NCI-H1417 treated with DMSO at 0.1 percent for 48 hours (cell line): ENCODE measurements around the gene CTTN.

Experiments used
- DNase-seq: peaks from one replicate; lab custom pipeline; 2025; lab: John Stamatoyannopoulos, UW

Gene CTTN

DNA sequence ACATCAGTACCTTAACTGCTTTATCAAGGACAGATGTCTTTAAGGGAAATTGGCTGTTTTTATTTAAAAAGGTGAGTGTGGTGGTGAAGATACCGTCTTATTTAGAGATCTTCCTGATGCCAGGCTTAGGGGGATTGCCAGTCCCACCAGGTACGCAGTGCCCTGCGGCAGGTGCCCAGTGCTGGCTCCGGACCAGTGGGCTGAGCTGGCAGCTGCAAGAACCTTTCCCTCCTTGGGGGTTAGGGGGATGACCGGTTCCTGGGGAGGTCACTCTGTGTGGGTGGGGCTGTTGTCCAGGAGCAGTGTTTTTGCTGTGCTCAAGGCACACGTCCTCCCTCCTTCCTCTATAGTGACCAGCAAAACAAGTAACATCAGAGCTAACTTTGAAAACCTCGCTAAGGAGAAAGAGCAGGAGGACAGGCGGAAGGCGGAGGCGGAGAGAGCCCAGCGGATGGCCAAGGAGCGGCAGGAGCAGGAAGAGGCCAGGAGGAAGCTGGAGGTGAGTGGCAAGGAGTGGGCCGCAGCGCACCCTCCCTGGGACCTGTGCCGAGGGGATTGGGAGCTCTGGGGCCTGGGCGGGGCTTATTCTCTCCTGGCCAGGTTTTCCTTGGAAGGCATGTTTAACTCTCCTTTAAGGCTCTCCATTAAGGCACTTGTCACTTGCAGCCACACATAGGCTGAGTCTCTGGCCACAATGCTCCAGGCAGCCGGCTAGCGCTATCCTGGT, 30.5 kb downstream of the CTTN start:
- DNase-seq: no peak

DNA sequence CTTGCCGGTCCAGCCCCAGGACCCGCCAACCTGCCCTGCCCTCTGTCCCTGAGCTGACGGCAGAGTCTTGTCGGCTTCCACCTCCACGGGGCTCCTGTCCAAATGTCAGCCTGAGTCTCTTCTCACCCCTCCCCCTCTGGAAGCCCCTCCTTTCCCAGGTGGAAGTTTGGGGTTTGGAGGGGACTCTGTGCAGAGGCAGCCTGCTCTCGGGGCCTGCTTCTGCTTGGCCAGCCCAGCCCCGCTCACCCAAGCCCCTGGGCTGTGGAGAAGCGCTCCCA, 31.0 kb downstream of the CTTN start:
- no peak for DNase-seq

GRCh38 chr11:70429724-70430521, 31.6 kb downstream of the CTTN start:
- no peak for DNase-seq

DNA sequence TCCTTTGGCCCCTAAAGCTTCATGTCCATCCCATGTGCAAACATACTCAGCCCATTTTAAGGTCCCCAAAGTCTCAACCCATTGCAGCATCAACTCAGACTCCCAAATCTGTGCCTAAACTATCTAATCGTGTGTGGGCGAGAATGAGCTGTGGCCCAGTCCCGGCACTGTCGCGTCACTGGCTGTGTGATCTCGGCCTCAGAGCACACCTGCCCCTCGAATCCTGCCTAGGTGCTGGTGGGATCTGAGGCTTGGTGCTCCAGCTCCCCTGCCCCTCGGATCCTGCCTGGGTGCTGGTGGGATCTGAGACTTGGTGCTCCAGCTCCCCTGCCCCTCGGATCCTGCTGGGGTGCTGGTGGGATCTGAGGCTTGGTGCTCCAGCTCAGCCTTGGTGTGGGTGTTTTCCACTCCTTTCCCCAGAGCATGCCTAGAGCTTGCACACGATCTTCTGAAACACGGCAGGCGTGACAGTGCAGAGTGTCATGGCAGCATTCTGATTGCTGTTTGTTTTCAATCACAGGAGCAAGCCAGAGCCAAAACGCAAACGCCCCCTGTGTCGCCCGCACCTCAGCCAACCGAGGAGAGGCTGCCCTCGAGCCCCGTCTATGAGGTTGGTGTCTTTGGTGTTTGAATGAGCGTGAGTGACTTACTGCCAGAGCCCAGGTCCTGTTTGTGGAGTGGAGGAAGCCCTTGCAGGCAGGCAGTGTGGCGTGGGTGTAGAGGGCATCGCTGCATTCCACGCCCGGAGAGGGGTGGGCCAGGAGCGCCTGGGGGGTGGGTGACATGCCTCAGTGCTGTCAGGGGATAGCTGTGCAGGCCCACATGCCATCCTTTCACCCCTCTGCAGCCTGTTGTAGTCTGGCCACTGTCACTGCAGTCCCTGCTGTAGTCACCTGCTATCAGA, 32.6 kb downstream of the CTTN start:
- no peak for DNase-seq

GRCh38 chr11:70431611-70432010, 33.3 kb downstream of the CTTN start:
- no peak for DNase-seq

GRCh38 chr11:70432065-70432464, 33.7 kb downstream of the CTTN start:
- DNase-seq: no peak

GRCh38 chr11:70432580-70432979, 34.3 kb downstream of the CTTN start:
- DNase-seq: no peak

DNA sequence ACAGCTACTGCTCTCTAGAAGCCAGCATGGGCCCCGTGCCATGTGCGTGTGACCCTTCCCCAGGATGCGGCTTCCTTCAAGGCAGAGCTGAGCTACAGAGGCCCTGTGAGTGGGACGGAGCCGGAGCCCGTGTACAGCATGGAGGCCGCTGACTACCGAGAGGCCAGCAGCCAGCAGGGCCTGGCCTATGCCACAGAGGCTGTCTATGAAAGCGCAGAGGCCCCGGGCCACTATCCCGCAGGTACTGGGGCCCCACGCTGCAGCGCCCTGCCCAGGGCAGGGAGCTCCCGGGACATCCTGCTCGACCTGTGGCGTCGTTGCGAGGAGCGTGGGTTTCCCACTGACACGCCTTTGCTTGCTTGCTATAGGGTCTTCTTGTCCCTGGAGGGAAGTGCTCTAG, 34.7 kb downstream of the CTTN start:
- DNase-seq: no peak

- no peak for DNase-seq
Measured at GRCh38 chr11:70433526-70433925, 35.2 kb downstream of the CTTN start.

DNA sequence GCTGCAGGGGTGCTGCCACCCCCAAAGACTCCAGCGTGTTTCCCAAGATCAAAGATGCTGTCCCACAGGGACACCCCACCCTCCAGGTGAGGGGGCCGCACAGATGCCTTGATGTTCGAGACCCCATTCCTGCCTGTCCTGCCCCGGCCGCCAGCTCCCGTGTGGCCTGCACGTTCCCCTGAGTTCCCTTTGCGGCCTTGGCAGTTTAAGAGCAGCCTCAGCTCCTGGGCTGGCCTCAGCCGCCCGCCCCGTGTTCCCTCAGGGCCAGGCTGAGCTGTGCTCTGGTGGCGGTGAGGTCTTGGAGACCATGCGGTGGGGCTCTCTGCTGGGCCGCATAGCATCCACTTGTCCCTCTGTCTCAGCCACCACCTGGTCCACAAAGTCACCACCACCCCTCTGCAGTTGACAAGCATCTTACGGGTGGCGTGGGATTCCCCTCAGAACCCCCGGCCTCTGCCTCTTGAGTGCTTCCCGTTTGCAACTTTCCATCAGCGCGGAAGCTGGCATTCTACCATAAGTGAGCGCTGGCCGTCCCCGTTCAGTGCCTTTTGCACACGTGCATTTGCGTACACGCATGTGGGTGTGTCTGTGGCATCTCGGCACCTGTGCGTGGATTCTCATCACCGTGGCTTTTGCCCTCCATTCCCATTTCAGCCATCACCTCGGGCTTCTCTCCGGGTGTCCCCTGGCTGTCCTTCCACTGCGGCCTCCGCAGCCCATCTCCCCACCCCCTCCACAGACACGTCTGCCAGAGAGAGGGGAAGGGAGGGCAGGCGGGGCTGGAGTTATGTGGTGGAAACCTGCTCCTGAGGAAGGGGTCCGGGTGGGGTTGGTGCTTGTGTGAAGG, 35.9 kb downstream of the CTTN start:
- DNase-seq: no peak

DNA sequence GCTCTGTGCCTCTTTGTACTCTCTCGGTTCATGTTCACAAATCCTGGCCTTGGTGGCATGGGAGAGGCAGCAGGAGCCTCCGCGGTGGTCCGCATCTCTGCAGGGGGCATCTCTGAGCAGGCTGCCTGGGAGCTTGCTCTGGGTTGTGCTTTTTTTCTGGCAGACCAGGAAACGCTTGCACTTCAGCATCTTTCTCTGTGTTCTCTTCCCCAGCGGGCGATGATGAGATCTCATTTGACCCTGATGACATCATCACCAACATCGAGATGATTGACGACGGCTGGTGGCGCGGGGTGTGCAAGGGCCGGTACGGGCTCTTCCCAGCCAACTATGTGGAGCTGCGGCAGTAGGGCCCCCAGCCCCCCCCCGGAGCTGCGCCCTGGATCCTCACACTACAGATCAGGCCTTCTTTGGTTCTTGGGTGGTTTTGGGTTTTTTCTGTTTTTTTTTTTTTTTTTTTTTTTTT, 36.5 kb downstream of the CTTN start:
- DNase-seq: no peak

DNA sequence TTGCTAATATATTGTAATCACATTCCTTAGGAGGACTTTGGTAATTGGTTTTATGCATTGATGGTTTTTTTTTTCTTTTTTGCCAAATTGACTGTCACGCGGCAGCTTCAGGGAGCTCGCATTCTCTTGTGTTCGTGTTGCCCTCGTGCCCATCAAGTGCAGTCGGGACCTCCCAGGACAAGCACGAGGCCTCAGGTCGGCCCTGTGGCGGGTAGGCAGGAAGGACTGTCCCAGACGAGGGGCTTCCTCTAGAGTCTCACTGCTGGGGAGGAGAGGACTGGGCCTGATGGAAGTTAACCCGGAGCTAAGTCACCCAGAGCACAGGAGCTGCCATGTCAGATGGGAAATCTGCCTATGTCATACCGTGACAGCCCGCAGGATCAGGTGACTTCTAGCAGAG, 37.0 kb downstream of the CTTN start:
- DNase-seq: no peak

DNA sequence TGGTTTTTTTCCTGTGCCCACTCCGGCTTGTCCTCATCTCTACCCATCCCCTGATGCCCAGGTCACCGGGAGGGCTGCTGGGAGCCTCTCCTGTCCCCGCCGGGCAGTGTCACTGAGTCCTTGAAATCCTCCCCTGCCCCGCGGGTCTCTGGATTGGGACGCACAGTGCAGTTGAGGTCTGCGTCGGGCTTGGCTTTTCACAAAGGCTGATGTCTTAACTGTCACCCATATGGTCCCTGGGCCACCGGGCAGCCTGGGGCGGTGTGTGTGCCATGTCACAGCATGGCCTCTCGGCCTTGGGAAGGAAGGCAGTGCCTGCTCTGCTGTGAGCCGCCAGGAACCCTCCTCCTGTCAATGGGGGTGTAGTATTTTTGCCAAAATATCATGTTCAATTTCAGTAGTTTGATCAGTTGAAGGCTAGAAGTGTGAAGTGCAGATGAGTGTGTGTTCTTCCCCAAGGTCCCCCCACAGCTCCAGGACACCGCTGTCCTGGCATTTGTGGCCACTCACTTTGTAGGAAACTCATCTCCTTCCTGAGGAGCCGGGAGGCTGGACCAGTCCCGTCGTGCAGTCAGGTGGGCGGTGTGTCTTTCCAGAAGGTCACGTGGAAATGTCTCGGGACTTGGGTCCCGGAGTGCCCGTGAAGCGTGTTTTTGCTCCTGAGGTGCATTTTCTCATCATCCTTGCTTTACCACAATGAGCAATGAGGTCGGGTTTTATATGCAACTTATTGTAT, 37.6 kb downstream of the CTTN start:
- DNase-seq: no peak

DNA sequence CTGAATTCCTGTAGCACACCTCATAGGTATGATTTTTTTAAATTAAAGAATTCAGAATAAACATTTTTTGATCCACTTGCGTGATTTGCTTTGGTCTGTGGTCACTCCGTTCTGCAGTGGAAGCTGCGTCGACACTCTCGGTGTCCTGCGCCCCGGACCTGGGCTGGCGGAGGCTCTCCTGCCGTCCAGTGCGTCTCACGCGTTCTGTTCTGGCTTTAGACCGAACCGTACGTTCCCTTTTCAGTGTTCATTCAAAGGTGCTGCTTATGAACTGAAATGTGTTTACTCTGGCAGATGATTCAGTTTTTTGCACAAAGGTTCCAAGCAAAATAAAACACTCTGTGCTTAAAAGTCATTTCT, 38.2 kb downstream of the CTTN start:
- no peak for DNase-seq

DNA sequence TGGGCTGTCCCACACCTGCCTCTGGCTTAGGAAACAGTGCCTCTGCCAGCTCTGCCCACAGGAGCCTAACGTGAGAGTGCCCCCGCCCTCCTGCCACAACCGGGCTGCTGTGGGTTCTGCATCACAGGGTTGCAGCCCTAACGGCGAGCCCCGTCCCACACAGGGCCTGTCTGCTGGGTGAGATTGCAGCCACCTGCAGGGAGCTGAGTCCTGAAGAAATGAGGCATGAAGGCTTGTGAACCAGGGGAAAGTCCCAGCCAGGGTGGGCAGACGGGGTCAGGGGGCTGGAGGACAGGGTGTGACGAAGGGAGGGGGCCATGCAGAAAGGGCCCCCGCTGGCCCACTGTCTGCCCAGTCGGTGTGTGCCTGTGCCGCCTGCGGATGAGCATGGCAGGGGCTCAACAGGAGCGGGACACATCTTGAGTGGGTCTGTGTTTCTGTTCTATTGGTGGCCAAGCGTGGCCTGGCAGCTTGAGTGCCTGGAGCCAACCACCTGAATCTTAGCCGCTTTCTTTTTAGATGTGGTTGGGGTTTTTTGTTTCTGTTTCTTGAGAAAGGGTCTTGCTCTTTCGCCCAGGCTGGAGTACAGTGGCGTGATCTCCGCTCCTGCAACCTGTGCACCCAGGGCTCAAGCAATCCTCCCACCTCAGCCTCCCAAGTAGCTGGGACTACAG, 38.9 kb downstream of the CTTN start:
- no peak for DNase-seq

DNA sequence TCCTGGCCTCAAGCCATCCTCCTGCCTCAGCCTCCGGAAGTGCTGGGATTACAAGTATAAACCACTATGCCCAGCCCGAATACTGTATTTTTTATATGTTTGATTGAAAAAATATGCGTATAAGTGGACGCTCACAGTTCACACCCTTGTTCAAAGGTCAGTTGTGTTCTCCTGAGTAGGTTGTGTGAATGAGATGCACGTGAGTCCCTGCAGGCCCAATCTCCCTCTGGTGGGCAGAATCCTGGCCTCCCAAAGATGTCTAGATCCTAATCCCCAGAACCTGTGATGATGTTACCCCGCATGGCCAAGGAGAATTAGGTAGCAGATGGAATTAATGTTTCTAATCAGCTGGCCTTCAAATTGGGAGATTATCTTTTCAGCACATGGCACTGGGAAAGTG, 41.9 kb downstream of the CTTN start:
- DNase-seq: no peak

DNA sequence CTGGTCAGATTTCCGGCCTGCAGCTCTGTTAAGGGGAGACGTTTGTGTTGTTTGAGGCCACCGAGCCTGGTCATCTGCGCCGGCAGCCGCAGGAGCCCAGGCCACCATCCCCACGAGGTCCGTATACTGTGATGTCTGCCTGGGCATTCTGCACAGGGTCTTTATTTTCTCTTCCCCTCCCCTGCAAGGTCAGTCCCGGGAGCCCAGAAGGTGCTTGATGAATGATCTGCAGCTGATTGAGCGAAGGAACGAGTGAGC, 45.4 kb downstream of the CTTN start:
- no peak for DNase-seq

DNA sequence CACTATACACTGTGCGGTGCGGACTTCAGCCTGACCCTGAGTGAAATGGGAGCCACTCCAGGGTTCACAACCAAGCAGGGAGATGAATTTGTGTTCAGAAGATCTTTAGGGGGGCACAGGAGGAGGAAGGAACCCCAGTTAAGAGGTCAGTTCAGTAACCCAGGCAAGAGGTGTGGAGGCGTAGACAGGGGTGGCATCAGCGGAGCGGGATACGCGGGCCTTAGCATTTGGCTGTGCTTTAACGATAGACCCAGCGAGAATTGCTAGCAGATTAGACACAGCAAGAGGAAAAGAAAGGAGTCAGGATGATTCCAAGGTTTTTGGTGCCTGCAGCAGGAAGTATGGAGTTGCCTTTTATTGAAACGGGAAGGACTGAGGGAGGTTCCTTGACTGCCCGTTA, 46.8 kb downstream of the CTTN start:
- DNase-seq: no peak

DNA sequence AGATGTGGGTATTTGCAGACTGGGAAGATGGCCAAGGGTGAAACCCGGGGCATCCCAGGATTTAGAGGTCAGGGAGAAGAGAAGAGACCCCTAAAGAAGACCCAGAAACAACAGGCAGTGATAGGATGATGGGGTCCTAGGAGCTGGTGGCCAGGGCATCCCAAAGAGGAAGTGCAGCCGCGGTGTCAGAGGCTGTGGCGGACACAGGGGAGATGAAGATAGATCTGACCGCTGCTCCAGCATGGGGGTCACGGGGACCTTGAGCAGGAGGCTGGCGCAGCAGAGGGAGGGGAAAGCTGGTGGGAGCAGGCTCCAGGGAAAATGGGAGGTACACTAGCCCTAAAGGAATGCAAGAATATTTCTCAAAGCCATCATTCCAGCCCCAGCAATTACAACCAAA, 47.3 kb downstream of the CTTN start:
- DNase-seq: no peak

- no peak for DNase-seq
Measured at GRCh38 chr11:70448983-70449567, 50.7 kb downstream of the CTTN start.
